Left lobe of liver (tissue), 2 donors: ENCODE measurements around the gene DYRK1B. TPM values are rescaled to one million over a fixed set of nuclear protein-coding genes. Genes with fewer than 3 reads are reported as not detected.

Source experiments
- ATAC-seq: fragments of 200-7000 bp; cut with Tn5 transposase; one replicate; pipeline ENCODE4 v1.9.1; 2020; ENCODE audit warnings: mild to moderate bottlenecking, moderate library complexity
- DNase-seq: peaks from one replicate; pipeline ENCODE4 v3.0.0-alpha.2; 2020; ENCODE audit warnings: low spot score
- total RNA-seq: library from RNA; stranded (reverse); gene quantifications from one replicate; pipeline ENCODE4 v1.2.1, GENCODE V29; 2021
- donor health status: DM: no; HTN: no; CAD: no; lungs with moderate emphysema.
- donor health status: DM: no; HTN: yes; CAD: no.

The DYRK1B gene
- total RNA-seq, 1 donor from 2014 or later, result 5.5 TPM

GRCh38 chr19:39864118-39864517, 30.2 kb upstream of the DYRK1B start:
- ATAC-seq (no peak), DNase-seq (no peak)

- no peak for ATAC-seq
- DNase-seq, result no peak
These were observed 24.6 kb upstream of the DYRK1B start for GRCh38 chr19:39858541-39858940.

GRCh38 chr19:39852882-39853281, 18.9 kb upstream of the DYRK1B start:
- ATAC-seq (no peak), DNase-seq (no peak)

- ATAC-seq, result no peak
- DNase-seq, result no peak
These were observed 16.9 kb upstream of the DYRK1B start for GRCh38 chr19:39850892-39851291.

GRCh38 chr19:39848392-39848791, 14.4 kb upstream of the DYRK1B start:
- ATAC-seq (no peak), DNase-seq (no peak)

- no peak for DNase-seq
- ATAC-seq, result no peak
These were observed 13.6 kb upstream of the DYRK1B start for GRCh38 chr19:39847525-39847924.

GRCh38 chr19:39846678-39847486, 12.9 kb upstream of the DYRK1B start:
- no peak for DNase-seq
- peak; percentile 17 for ATAC-seq

- ATAC-seq (peak; percentile 93), DNase-seq (peak; percentile 97)
These were observed 12.1 kb upstream of the DYRK1B start, which contains the start of gene FBL for GRCh38 chr19:39845933-39846677. Gene FBL, minus strand, starts transcription at chr19:39846379. Its CDS starts 79 bp downstream, at chr19:39846300.

GRCh38 chr19:39845584-39845932, 11.6 kb upstream of the DYRK1B start:
- no peak for DNase-seq
- peak; percentile 23 for ATAC-seq

GRCh38 chr19:39845172-39845571, 11.2 kb upstream of the DYRK1B start:
- DNase-seq (no peak), ATAC-seq (no peak)

GRCh38 chr19:39843919-39844793, 10.2 kb upstream of the DYRK1B start:
- ATAC-seq, result no peak
- DNase-seq, result no peak

- DNase-seq, result no peak
- ATAC-seq, result no peak
These were observed 8.9 kb upstream of the DYRK1B start for GRCh38 chr19:39842693-39843435.

GRCh38 chr19:39841041-39841440, 7.1 kb upstream of the DYRK1B start:
- ATAC-seq (no peak), DNase-seq (no peak)

GRCh38 chr19:39840492-39840891, 6.5 kb upstream of the DYRK1B start:
- DNase-seq, result no peak
- ATAC-seq, result no peak

- ATAC-seq (no peak), DNase-seq (no peak)
These were observed 5.8 kb upstream of the DYRK1B start for GRCh38 chr19:39839678-39840327.

- no peak for ATAC-seq
- no peak for DNase-seq
These were observed 4.6 kb upstream of the DYRK1B start for GRCh38 chr19:39838569-39838968.

GRCh38 chr19:39837978-39838377, 4.0 kb upstream of the DYRK1B start:
- DNase-seq (no peak), ATAC-seq (no peak)

GRCh38 chr19:39834287-39834841, 402 bp upstream of the DYRK1B start:
- ATAC-seq, result no peak
- DNase-seq, result no peak

- ATAC-seq, result no peak
These were observed 850 bp downstream of the DYRK1B start for GRCh38 chr19:39833160-39833463.

More at GRCh38 chr19:39833160-39833463, 850 bp downstream of the DYRK1B start:
- no peak for DNase-seq
